ENCODE results near the gene NCCRP1. TPM values are rescaled to one million over a fixed set of nuclear protein-coding genes. Genes with fewer than 3 reads are reported as not detected.
"Not testable (repeated sequence)": the region's sequence is repeated elsewhere in the genome, so short reads cannot be mapped to it uniquely, and the experiment has no call there.

The NCCRP1 gene
- total RNA-seq, 2 donors from 2014 or later = not detected

DNA sequence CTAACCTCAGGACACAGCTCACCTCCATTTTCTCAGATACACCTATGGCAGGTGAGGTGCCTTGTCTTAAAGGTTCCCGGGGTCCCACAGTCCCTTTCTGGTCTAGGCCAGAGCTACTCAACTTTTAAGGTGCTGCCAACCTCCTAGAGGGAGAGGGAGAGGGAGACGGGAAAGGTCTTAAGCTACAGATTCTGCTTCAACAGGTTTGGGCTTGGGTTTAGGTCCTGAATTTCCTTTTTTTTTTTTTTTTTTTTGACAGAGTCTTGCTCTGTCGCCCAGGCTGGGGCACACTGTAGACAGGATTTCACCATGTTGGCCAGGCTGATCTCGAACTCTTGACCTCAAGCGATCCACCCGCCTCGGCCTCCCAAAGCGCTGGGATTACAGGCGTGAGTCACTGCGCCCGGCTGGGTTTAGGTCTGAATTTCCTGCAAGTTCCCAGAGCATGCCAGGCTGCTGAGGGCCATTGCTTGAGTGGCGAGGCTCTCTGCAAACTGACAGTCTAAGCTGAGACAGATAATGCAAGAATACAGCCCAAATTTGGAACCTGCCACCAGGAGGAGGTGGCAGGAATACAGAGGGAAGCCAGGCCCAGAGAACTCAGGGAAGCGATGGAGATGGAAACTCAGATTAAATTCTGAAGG is 15.1 kb downstream of the NCCRP1 start:
- no peak overlapping the region for H3K27ac ChIP-seq
- intact Hi-C loops (cut with DNase I) = loop anchor here (5.0 kb wide), 1 partner anchor 115 kb away; no protein-coding TSS in a partner anchor
- H3K9me3 ChIP-seq = no peaks in the 10 kb centered on the region
- no peaks in the 10 kb centered on the region for H3K4me1 ChIP-seq
- TF ChIP-seq, protein P1, sequence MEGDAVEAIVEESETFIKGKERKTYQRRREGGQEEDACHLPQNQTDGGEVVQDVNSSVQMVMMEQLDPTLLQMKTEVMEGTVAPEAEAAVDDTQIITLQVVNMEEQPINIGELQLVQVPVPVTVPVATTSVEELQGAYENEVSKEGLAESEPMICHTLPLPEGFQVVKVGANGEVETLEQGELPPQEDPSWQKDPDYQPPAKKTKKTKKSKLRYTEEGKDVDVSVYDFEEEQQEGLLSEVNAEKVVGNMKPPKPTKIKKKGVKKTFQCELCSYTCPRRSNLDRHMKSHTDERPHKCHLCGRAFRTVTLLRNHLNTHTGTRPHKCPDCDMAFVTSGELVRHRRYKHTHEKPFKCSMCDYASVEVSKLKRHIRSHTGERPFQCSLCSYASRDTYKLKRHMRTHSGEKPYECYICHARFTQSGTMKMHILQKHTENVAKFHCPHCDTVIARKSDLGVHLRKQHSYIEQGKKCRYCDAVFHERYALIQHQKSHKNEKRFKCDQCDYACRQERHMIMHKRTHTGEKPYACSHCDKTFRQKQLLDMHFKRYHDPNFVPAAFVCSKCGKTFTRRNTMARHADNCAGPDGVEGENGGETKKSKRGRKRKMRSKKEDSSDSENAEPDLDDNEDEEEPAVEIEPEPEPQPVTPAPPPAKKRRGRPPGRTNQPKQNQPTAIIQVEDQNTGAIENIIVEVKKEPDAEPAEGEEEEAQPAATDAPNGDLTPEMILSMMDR (IDR thresholded peaks at IDR 0.05) = no peak
- DNase-seq = no peak
- no peak overlapping the region for H3K9ac ChIP-seq (ENCODE audit: low read depth in 2 of 2, low read length in 2 of 2)
- H3K4me3 ChIP-seq = no peak overlapping the region
- no peaks in the 10 kb centered on the region for H3K36me3 ChIP-seq
- H3K27me3 ChIP-seq = no peaks in the 10 kb centered on the region

DNA sequence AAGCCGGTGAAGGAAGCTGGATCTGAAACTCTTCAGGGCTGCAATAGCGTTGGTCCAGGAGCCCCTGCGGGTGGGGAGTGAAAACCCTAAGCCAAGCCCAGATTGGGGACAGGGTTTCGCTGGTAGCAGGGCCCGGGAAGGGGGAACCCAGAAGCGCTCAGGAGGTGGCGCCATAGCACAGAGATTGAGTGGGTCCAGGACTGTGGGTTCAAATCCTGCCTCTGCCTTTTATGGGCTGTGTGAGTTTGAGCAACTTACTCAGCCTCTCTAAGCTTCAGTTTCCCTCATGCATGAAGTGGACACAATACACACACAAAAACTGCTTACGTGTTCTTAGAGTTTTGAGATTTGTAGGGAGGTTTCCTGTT is 15.6 kb downstream of the NCCRP1 start:
- intact Hi-C loops (cut with DNase I) = loop anchor here (5.0 kb wide), 1 partner anchor 115 kb away; no protein-coding TSS in a partner anchor
- H3K27me3 ChIP-seq = no peaks in the 10 kb centered on the region

DNA sequence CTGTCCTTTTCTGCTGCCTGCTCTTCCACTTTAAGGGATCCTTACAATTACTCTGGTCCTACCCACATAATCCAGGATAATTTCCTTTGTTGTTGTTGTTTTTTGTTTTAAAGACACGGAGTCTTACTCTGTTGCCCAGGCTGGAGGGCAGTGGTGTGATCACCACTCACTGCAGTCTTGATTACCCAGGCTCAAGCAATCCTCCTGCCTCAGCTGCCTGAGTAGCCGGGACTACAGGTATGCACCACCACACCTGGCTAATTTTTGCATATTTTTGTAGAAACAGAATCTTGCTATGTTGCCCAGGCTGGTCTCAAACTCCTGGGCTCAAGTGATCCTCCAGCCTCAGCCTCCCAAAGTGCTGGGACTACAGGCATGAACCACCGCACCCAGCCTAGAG is 18.6 kb downstream of the NCCRP1 start:
- H3K27ac ChIP-seq; DNase-seq; H3K27me3 ChIP-seq; H3K4me1 ChIP-seq; H3K36me3 ChIP-seq; H3K9ac ChIP-seq (ENCODE audit: low read depth in 2 of 2, low read length in 2 of 2); H3K9me3 ChIP-seq; H3K4me3 ChIP-seq; intact Hi-C loops (cut with DNase I): not testable (repeated sequence)

More for the DNA sequence above, 15.6 kb downstream of the NCCRP1 start:
- H3K9me3 ChIP-seq = no peaks in the 10 kb centered on the region
- H3K36me3 ChIP-seq = no peaks in the 10 kb centered on the region
- no peak overlapping the region for H3K9ac ChIP-seq (ENCODE audit: low read depth in 2 of 2, low read length in 2 of 2)
- peak; percentile 43 for DNase-seq
- TF ChIP-seq, protein P1 (IDR thresholded peaks at IDR 0.05) = no peak
- no peaks in the 10 kb centered on the region for H3K4me1 ChIP-seq
- H3K27ac ChIP-seq = no peak overlapping the region
- no peak overlapping the region for H3K4me3 ChIP-seq

DNA sequence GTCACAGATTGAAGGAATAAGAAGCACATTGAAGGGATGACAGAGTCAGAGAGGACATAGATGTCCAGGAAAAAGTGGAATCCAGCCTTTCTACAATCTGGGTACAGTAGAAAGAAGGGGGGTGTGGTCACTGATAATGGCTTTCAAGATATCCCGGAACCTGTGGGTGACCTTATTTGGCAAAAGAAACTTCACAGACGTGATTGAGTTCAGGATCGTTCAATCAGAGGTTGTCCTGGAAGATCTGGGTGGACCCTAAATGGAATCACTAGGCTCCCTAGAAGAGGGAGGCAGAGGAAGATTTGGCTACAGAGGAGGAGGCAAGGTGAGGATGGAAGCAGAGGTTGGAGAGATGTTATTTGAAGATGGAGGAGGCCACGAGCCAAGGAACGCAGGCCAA is 20.3 kb downstream of the NCCRP1 start:
- Histone ChIP-seq H3K9ac (ENCODE audit: low read depth in 2 of 2, low read length in 2 of 2) (no peak overlapping the region), H3K36me3 (no peaks in the 10 kb centered on the region), H3K9me3 (no peaks in the 10 kb centered on the region), H3K27ac (no peak overlapping the region), H3K4me3 (no peak overlapping the region), H3K27me3 (no peaks in the 10 kb centered on the region), H3K4me1 (no peaks in the 10 kb centered on the region)
- no peak for DNase-seq
- TF ChIP-seq, protein P1 (IDR thresholded peaks at IDR 0.05) = no peak
- intact Hi-C loops (cut with DNase I) = no loop called here

DNA sequence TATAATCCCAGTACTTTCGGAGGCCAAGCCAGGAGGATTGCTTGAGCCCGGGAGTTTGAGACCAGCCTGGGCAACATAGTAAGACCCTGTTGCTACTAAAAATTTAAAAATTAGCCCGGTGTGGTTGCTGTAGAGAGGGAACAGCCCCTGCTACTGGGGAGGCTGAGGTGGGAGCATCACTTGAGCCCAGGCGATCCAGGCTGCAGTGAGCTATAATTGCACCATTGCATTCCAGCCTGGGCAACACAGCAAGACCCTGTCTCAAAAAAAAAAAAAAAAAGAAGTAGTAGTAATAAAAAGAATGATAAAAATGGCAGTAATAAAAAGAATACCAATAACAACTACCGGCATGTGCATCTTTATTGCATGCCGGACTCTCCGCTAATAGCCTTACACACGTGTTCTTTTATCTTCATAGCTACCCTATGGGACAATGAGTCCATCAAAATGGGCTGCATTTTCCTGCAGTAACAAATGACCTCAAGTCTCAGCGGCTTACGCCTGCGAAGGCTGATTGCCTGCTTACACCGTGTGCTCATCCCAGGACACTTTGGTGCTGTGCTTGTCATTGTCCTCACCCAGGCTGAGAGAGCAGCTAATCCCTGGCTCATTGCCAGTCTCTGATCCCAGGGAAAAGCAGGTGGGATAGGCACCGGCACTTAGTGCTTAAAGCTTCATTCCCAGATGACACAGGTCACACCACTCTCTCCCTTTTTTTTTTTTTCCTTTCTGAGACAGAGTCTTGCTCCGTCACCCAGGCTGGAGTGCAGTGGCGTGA is 21.7 kb downstream of the NCCRP1 start:
- Histone ChIP-seq H3K27ac (no peak overlapping the region), H3K4me1 (no peaks in the 10 kb centered on the region), H3K9ac (ENCODE audit: low read depth in 2 of 2, low read length in 2 of 2) (no peak overlapping the region), H3K4me3 (no peak overlapping the region), H3K27me3 (no peaks in the 10 kb centered on the region), H3K9me3 (no peaks in the 10 kb centered on the region), H3K36me3 (no peaks in the 10 kb centered on the region)
- intact Hi-C loops (cut with DNase I) = no loop called here
- TF ChIP-seq, protein P1 (IDR thresholded peaks at IDR 0.05) = no peak
- no peak for DNase-seq

DNA sequence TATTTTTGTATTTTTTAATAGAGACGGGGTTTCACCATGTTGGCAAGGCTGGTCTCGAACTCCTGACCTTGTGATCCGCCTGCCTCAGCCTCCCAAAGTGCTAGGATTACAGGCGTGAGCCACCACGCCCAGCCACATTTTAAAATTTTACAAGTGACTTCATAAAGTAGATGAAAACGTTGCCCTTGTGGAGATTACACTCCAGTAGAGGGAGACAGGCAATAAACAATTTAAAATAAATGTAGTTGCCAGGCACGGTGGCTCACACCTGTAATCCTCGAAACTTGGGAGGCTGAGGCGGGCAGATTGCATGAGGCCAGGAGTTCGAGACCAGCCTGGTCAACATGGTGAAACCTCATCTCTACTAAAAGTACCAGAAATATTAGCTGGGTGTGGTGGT is 22.3 kb downstream of the NCCRP1 start:
- H3K4me1 ChIP-seq; H3K36me3 ChIP-seq; H3K27me3 ChIP-seq; H3K27ac ChIP-seq; H3K4me3 ChIP-seq; intact Hi-C loops (cut with DNase I); DNase-seq; H3K9ac ChIP-seq (ENCODE audit: low read depth in 2 of 2, low read length in 2 of 2); H3K9me3 ChIP-seq: not testable (repeated sequence)

Measured in colonic mucosa (tissue), 4 donors.